RWPE1 (cell line): ENCODE data around the gene CAMK2B.

Experiments used
- CTCF ChIA-PET: fragments of 350-600 bp; sonication (Branson Sonifier 250); formaldehyde crosslinking; extraction: SDS; loops from one replicate; lab custom pipeline; 2021; lab: Yijun Ruan, JAX
- POLR2A ChIA-PET: fragments of 400-600 bp; formaldehyde crosslinking; extraction: SDS; loops from one replicate; lab custom pipeline; 2020; ENCODE audit warnings: antibody characterized with exemption; ENCODE audit not compliant: low non-redundant PET; lab: Yijun Ruan, JAX
- DNase-seq: peaks from one replicate; pipeline ENCODE4 v3.0.0; 2012; ENCODE audit warnings: low spot score
- H3K27ac ChIP-seq: fragments of 450-650 bp; 2 replicates; pipeline ENCODE4 v1.5.1; 2017
- CTCF ChIP-seq: fragments of 450-650 bp; conservative IDR thresholded peaks from 2 replicates; pipeline ENCODE4 v1.5.1; 2017; ENCODE audit warnings: low read depth, mild to moderate bottlenecking

Gene CAMK2B

GRCh38 chr7:44225566-44226395 lies 99.6 kb downstream of the CAMK2B start:
- H3K27ac ChIP-seq, result peak overlapping the region; percentile 75
- TF ChIP-seq CTCF, result no peak
- POLR2A ChIA-PET, result interaction anchor here (0.6 kb wide), 1 partner anchor 13 kb away, joined by 3 read pairs; no protein-coding TSS in a partner anchor
- CTCF ChIA-PET, result interaction anchor here (0.5 kb wide), 1 partner anchor 354 kb away, joined by 5 read pairs; no protein-coding TSS in a partner anchor
- DNase-seq, result no peak

- DNase-seq, result no peak
- ChIA-PET CTCF (interaction anchor here (0.6 to 1.7 kb wide), 2 partner anchors 16 to 151 kb away, joined by 3 to 4 read pairs; no protein-coding TSS in a partner anchor), POLR2A (interaction anchor here (0.6 kb wide), 1 partner anchor 12 kb away, joined by 3 read pairs; no protein-coding TSS in a partner anchor)
- no peak for TF ChIP-seq CTCF
- peak overlapping the region; percentile 75 for H3K27ac ChIP-seq
Observed at GRCh38 chr7:44224974-44225565, 100.3 kb downstream of the CAMK2B start.

GRCh38 chr7:44224080-44224973 lies 101.1 kb downstream of the CAMK2B start:
- CTCF ChIA-PET, result interaction anchor here (0.6 to 1.7 kb wide), 4 partner anchors 16 to 638 kb away, joined by 3 to 4 read pairs (median 3); no protein-coding TSS in a partner anchor
- no peak for TF ChIP-seq CTCF
- peak overlapping the region; percentile 75 for H3K27ac ChIP-seq
- POLR2A ChIA-PET, result no interaction called here
- peak; percentile 30 for DNase-seq

GRCh38 chr7:44223362-44224079 lies 101.9 kb downstream of the CAMK2B start:
- no peak for DNase-seq
- CTCF ChIA-PET, result interaction anchor here (0.6 to 1.7 kb wide), 3 partner anchors 17 to 639 kb away, joined by 3 to 4 read pairs (median 3); no protein-coding TSS in a partner anchor
- no peak for TF ChIP-seq CTCF
- POLR2A ChIA-PET, result no interaction called here
- H3K27ac ChIP-seq, result peak overlapping the region; percentile 75

- ChIA-PET POLR2A (no interaction called here), CTCF (no interaction called here)
- no peak for DNase-seq
- no peak for TF ChIP-seq CTCF
- peak overlapping the region; percentile 75 for H3K27ac ChIP-seq
Observed at GRCh38 chr7:44222776-44223261, 102.6 kb downstream of the CAMK2B start.
